ENCODE measurements around the gene MAK.
A peak's percentile ranks its signal among the peaks of the same experiment; 100 is the strongest.
"Not testable (repeated sequence)": the region's sequence is repeated elsewhere in the genome, so short reads cannot be mapped to it uniquely, and the experiment has no call there.

The MAK gene

GRCh38 chr6:10723567-10723881 is 114.8 kb downstream of the MAK start:
- no peak for TF ChIP-seq CTCF (IDR thresholded peaks at IDR 0.05; ENCODE audit: borderline replicate concordance, insufficient read depth, low read depth, low read length)
- H3K4me3 ChIP-seq (ENCODE audit: low read depth, low read length): peak overlapping the region; percentile 54

- no peak for TF ChIP-seq CTCF (IDR thresholded peaks at IDR 0.05; ENCODE audit: borderline replicate concordance, insufficient read depth, low read depth, low read length)
- H3K4me3 ChIP-seq (ENCODE audit: low read depth, low read length): peak within 1 kb of the TSS; percentile 54
Measured at GRCh38 chr6:10722820-10723566, 115.3 kb downstream of the MAK start, which contains the start of gene TMEM14C. Gene TMEM14C (plus strand): TSS chr6:10723070. CDS start chr6:10724614, 1,544 bp downstream.

- TF ChIP-seq CTCF (IDR thresholded peaks at IDR 0.05; ENCODE audit: borderline replicate concordance, insufficient read depth, low read depth, low read length): no peak
- peak overlapping the region; percentile 54 for H3K4me3 ChIP-seq (ENCODE audit: low read depth, low read length)
Measured at GRCh38 chr6:10722570-10722819, 115.8 kb downstream of the MAK start.

GRCh38 chr6:10721850-10722569 is 116.3 kb downstream of the MAK start:
- peak overlapping the region; percentile 54 for H3K4me3 ChIP-seq (ENCODE audit: low read depth, low read length)
- TF ChIP-seq CTCF (IDR thresholded peaks at IDR 0.05; ENCODE audit: borderline replicate concordance, insufficient read depth, low read depth, low read length): no peak

- not testable (repeated sequence) for H3K4me3 ChIP-seq (ENCODE audit: low read depth, low read length)
Measured at GRCh38 chr6:10720960-10721849, 117.1 kb downstream of the MAK start.

- no peak for TF ChIP-seq CTCF (IDR thresholded peaks at IDR 0.05; ENCODE audit: borderline replicate concordance, insufficient read depth, low read depth, low read length)
- H3K4me3 ChIP-seq (ENCODE audit: low read depth, low read length): no peak overlapping the region
Measured at GRCh38 chr6:10720265-10720959, 117.9 kb downstream of the MAK start.

GRCh38 chr6:10719964-10720264 is 118.4 kb downstream of the MAK start:
- TF ChIP-seq CTCF (IDR thresholded peaks at IDR 0.05; ENCODE audit: borderline replicate concordance, insufficient read depth, low read depth, low read length): no peak
- no peak overlapping the region for H3K4me3 ChIP-seq (ENCODE audit: low read depth, low read length)
